Stimulated activated CD8-positive, alpha-beta memory T cell treated with anti-CD3 and anti-CD28 coated beads, Interleukin-15, amount 100 ng/mL, for 48 hours (primary cell): ENCODE measurements around the gene CDC25A.

Experiments
- DNase-seq, 2 donors: peaks; one replicate each; pipeline ENCODE4 v3.0.0-alpha.2; 2020; ENCODE audit warnings: low read depth in 2 of 2

CDC25A gene

DNA sequence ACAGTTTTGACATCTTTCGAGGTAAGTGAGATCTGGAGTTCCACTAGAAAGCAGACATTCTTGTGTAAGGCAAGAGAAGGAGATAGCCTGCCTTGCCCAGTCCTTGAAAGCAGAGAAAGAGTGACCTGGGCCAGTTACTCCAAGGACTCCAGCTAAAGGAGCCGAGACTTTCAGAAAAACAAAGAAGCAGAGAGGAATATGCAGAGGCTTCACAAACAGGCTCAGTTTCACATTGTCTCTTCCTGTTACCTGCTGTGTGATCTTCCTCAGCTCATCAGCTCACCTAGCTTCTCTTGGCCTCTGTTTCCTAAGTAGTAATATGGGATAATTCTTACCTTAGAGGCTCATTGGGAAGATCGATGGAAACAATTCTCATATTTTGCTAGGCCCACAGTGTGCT is 81.0 kb downstream of the CDC25A start:
- DNase-seq: no peak
